ENCODE data around the gene SH3PXD2A.

The SH3PXD2A gene

DNA sequence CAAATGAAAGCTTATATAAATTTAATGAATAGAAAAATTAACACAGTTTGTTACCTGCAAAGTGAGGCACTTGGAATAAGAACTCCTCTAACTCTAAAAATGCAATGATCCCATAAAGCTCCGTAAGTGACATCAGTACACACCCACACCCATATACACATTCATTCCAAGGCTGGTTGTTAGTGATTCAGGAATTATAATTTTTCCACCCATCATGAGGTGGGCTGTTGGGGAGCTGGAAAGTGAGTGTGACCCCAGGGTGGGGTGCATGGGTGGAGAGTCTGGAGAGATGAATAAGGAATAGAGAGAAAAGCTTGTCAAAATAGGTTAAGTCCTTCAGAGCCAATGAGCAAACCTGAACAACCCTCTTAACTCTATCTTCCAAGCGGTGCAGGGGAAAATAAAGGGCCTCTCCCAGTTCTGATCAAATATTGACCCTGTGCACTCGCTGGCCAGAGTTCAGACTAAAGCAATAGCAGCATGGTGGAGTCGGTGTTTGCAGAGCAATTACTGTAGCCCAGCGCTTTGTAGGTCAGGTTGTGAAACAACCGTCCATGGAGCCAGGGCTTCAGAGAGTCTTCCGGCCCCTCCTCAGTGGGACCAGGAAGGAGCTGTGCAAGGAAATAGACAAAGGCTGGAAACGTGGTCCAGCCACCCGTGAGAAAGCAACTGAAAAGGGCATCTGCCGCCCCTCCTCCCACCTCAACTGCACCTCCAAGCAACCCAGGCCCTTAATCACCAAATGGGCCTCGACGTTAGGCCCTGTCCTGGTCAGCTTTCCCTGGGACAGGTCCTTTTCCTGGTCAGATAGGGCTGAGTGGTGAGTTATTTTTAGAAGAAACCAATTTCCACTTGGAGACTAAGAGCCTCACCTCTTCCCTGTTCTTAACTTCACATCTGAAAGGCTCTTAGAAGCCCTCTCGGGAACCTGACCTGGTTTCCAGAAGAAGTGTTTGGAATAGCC is 61.2 kb downstream of the SH3PXD2A start:
- Histone ChIP-seq H3K4me3 (ENCODE audit: low read depth in 1 of 2, low read length in 2 of 2) (no peak overlapping the region), H3K27me3 (ENCODE audit: control insufficient read depth in 1 of 2, insufficient read depth in 2 of 2, low read length in 2 of 2) (no peaks in the 10 kb centered on the region), H3K4me1 (ENCODE audit: insufficient read depth, low read length) (peaks cover 18% of the 10 kb centered on the region), H3K27ac (ENCODE audit: low read depth, low read length) (no peak overlapping the region), H3K9ac (ENCODE audit: low read length) (no peak overlapping the region), H3K9me3 (ENCODE audit: low read length) (no peaks in the 10 kb centered on the region), H3K36me3 (ENCODE audit: insufficient read depth, low read length) (no peaks in the 10 kb centered on the region)

- Histone ChIP-seq H3K9me3 (ENCODE audit: low read length) (no peaks in the 10 kb centered on the region), H3K27ac (ENCODE audit: low read depth, low read length) (no peak overlapping the region), H3K4me1 (ENCODE audit: insufficient read depth, low read length) (peaks cover 18% of the 10 kb centered on the region), H3K4me3 (ENCODE audit: low read depth in 1 of 2, low read length in 2 of 2) (no peak overlapping the region), H3K9ac (ENCODE audit: low read length) (no peak overlapping the region), H3K27me3 (ENCODE audit: control insufficient read depth in 1 of 2, insufficient read depth in 2 of 2, low read length in 2 of 2) (no peaks in the 10 kb centered on the region), H3K36me3 (ENCODE audit: insufficient read depth, low read length) (no peaks in the 10 kb centered on the region)
Measured at GRCh38 chr10:103793429-103793828, 61.9 kb downstream of the SH3PXD2A start.

DNA sequence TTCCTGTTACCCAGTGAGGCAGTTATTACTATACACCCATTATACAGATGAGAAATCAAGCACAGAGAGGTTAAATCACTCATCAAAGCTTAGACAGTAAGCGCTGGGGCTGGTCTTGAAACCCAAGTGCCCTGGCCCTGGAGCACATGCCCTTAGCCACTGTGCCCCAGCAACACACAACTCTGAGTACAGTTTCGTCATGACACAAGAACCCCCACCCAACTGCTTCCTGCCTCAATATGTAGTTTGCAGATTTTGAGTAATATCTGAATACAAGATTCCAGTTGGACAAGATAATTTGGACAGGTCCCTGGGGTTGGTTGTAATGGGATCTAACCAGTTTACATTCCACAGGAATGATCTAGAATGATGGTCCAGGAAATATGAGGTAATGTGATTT is 62.8 kb downstream of the SH3PXD2A start:
- Histone ChIP-seq H3K9me3 (ENCODE audit: low read length) (no peaks in the 10 kb centered on the region), H3K27me3 (ENCODE audit: control insufficient read depth in 1 of 2, insufficient read depth in 2 of 2, low read length in 2 of 2) (no peaks in the 10 kb centered on the region), H3K9ac (ENCODE audit: low read length) (no peak overlapping the region), H3K27ac (ENCODE audit: low read depth, low read length) (no peak overlapping the region), H3K36me3 (ENCODE audit: insufficient read depth, low read length) (no peaks in the 10 kb centered on the region), H3K4me3 (ENCODE audit: low read depth in 1 of 2, low read length in 2 of 2) (no peak overlapping the region), H3K4me1 (ENCODE audit: insufficient read depth, low read length) (peaks cover 19% of the 10 kb centered on the region)

DNA sequence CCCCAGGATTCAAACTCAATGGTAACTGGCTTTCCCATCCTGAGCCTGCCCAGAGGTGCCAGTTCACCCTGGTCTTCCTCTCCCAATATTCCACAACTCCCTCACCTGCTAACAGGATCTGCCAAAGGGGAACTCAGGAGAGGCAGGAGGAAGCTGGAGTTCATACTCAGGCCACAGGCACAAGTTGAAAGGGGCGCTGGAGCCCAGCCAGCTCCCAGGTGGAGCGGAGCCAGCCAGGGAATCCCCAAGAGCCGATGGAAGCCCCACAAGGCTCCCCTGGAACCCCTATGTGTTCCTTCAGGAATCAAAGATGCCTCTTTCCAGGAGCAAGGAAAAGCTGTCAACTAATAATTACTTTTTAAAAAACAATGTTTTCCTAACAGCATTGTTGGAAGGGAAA is 63.5 kb downstream of the SH3PXD2A start:
- no peaks in the 10 kb centered on the region for H3K9me3 ChIP-seq (ENCODE audit: low read length)
- no peak overlapping the region for H3K4me3 ChIP-seq (ENCODE audit: low read depth in 1 of 2, low read length in 2 of 2)
- no peaks in the 10 kb centered on the region for H3K27me3 ChIP-seq (ENCODE audit: control insufficient read depth in 1 of 2, insufficient read depth in 2 of 2, low read length in 2 of 2)
- no peak overlapping the region for H3K27ac ChIP-seq (ENCODE audit: low read depth, low read length)
- H3K9ac ChIP-seq (ENCODE audit: low read length), result no peak overlapping the region
- H3K36me3 ChIP-seq (ENCODE audit: insufficient read depth, low read length), result no peaks in the 10 kb centered on the region
- H3K4me1 ChIP-seq (ENCODE audit: insufficient read depth, low read length), result peaks cover 25% of the 10 kb centered on the region

DNA sequence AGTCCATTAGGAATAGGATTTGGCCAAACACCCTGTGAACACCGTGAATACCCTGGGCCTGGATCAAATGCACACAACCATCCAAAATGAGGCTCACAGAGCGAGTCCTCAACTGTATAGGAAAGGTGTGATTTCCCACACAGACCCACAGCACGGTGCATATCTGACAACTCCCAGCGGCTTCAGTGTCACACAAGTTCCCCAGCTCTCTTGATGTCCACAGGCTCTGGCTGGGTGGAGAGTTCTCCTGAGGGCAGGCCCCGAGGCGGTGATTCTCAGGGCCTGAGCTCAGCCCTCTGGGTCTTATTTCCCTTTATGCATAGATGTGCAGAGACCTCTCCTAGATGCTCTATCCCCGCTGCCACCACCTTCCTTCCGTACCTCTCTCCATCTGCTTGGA is 64.1 kb downstream of the SH3PXD2A start:
- H3K4me3 ChIP-seq (ENCODE audit: low read depth in 1 of 2, low read length in 2 of 2), result no peak overlapping the region
- H3K9ac ChIP-seq (ENCODE audit: low read length), result no peak overlapping the region
- no peaks in the 10 kb centered on the region for H3K36me3 ChIP-seq (ENCODE audit: insufficient read depth, low read length)
- H3K9me3 ChIP-seq (ENCODE audit: low read length), result no peaks in the 10 kb centered on the region
- peaks cover 28% of the 10 kb centered on the region for H3K4me1 ChIP-seq (ENCODE audit: insufficient read depth, low read length)
- no peak overlapping the region for H3K27ac ChIP-seq (ENCODE audit: low read depth, low read length)
- H3K27me3 ChIP-seq (ENCODE audit: control insufficient read depth in 1 of 2, insufficient read depth in 2 of 2, low read length in 2 of 2), result no peaks in the 10 kb centered on the region

GRCh38 chr10:103790580-103790979 is 64.8 kb downstream of the SH3PXD2A start:
- Histone ChIP-seq H3K36me3 (ENCODE audit: insufficient read depth, low read length) (no peaks in the 10 kb centered on the region), H3K4me3 (ENCODE audit: low read depth in 1 of 2, low read length in 2 of 2) (no peak overlapping the region), H3K9ac (ENCODE audit: low read length) (no peak overlapping the region), H3K27ac (ENCODE audit: low read depth, low read length) (no peak overlapping the region), H3K4me1 (ENCODE audit: insufficient read depth, low read length) (peaks cover 29% of the 10 kb centered on the region), H3K27me3 (ENCODE audit: control insufficient read depth in 1 of 2, insufficient read depth in 2 of 2, low read length in 2 of 2) (no peaks in the 10 kb centered on the region), H3K9me3 (ENCODE audit: low read length) (no peaks in the 10 kb centered on the region)

- H3K9me3 ChIP-seq (ENCODE audit: low read length), result no peaks in the 10 kb centered on the region
- H3K36me3 ChIP-seq (ENCODE audit: insufficient read depth, low read length), result no peaks in the 10 kb centered on the region
- H3K27me3 ChIP-seq (ENCODE audit: control insufficient read depth in 1 of 2, insufficient read depth in 2 of 2, low read length in 2 of 2), result no peaks in the 10 kb centered on the region
- no peak overlapping the region for H3K9ac ChIP-seq (ENCODE audit: low read length)
- peaks cover 25% of the 10 kb centered on the region for H3K4me1 ChIP-seq (ENCODE audit: insufficient read depth, low read length)
- no peak overlapping the region for H3K4me3 ChIP-seq (ENCODE audit: low read depth in 1 of 2, low read length in 2 of 2)
- no peak overlapping the region for H3K27ac ChIP-seq (ENCODE audit: low read depth, low read length)
Measured at GRCh38 chr10:103789771-103790201, 65.6 kb downstream of the SH3PXD2A start.

DNA sequence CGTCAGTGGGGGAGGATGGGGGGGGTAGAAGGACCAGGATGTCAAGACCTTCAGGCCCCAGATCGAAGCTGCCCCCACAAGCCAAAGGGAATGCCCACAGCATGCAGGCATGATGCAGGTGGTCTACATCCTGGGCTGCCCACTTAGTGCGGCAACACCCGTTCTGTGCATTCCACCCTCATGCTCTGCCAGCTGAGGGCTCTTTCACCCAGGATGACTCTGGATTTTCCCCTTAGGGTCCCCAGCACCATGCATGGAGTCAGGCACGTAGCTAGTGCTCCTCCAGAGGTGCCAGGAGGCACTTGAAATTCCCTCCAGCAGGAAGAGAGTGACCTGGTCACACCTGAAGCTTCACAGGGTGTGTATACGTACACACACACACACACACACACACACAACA is 66.2 kb downstream of the SH3PXD2A start:
- Histone ChIP-seq H3K36me3 (ENCODE audit: insufficient read depth, low read length) (no peaks in the 10 kb centered on the region), H3K27ac (ENCODE audit: low read depth, low read length) (no peak overlapping the region), H3K4me3 (ENCODE audit: low read depth in 1 of 2, low read length in 2 of 2) (no peak overlapping the region), H3K27me3 (ENCODE audit: control insufficient read depth in 1 of 2, insufficient read depth in 2 of 2, low read length in 2 of 2) (no peaks in the 10 kb centered on the region), H3K4me1 (ENCODE audit: insufficient read depth, low read length) (peaks cover 23% of the 10 kb centered on the region), H3K9ac (ENCODE audit: low read length) (no peak overlapping the region), H3K9me3 (ENCODE audit: low read length) (no peaks in the 10 kb centered on the region)

- Histone ChIP-seq H3K9ac (ENCODE audit: low read length) (no peak overlapping the region), H3K27ac (ENCODE audit: low read depth, low read length) (no peak overlapping the region), H3K4me1 (ENCODE audit: insufficient read depth, low read length) (peaks cover 32% of the 10 kb centered on the region)
Measured at GRCh38 chr10:103787331-103787730, 68.0 kb downstream of the SH3PXD2A start.

DNA sequence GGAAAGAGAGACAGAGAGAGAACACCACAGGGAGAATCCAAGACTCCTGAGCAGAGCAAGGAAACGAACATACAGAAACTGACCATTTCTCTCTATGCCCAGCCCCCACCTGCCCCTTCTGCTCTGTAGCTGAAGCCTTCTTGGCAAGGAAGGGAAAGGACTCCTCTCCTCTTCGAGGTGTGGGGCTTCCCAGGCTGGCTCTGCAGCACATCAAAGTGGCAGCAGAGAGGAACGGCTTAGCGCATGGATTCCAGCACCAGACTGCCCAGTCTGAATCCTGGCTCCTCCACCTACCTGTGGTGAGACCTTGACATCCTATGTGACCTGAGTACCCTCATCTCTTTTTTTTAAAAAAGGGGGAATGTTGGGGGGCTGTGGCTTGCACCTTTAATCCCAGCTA is 69.4 kb downstream of the SH3PXD2A start:
- Histone ChIP-seq H3K27me3 (ENCODE audit: control insufficient read depth in 1 of 2, insufficient read depth in 2 of 2, low read length in 2 of 2) (no peaks in the 10 kb centered on the region), H3K4me3 (ENCODE audit: low read depth in 1 of 2, low read length in 2 of 2) (no peak overlapping the region), H3K4me1 (ENCODE audit: insufficient read depth, low read length) (peaks cover 27% of the 10 kb centered on the region), H3K36me3 (ENCODE audit: insufficient read depth, low read length) (no peaks in the 10 kb centered on the region), H3K9ac (ENCODE audit: low read length) (no peak overlapping the region), H3K9me3 (ENCODE audit: low read length) (no peaks in the 10 kb centered on the region), H3K27ac (ENCODE audit: low read depth, low read length) (no peak overlapping the region)

More at GRCh38 chr10:103787331-103787730, 68.0 kb downstream of the SH3PXD2A start:
- Histone ChIP-seq H3K36me3 (ENCODE audit: insufficient read depth, low read length) (no peaks in the 10 kb centered on the region), H3K27me3 (ENCODE audit: control insufficient read depth in 1 of 2, insufficient read depth in 2 of 2, low read length in 2 of 2) (no peaks in the 10 kb centered on the region), H3K9me3 (ENCODE audit: low read length) (no peaks in the 10 kb centered on the region), H3K4me3 (ENCODE audit: low read depth in 1 of 2, low read length in 2 of 2) (no peak overlapping the region)

- Histone ChIP-seq H3K36me3 (ENCODE audit: insufficient read depth, low read length) (no peaks in the 10 kb centered on the region), H3K4me1 (ENCODE audit: insufficient read depth, low read length) (peaks cover 29% of the 10 kb centered on the region), H3K27ac (ENCODE audit: low read depth, low read length) (no peak overlapping the region)
Measured at GRCh38 chr10:103784723-103785418, 70.5 kb downstream of the SH3PXD2A start.

More at GRCh38 chr10:103784723-103785418, 70.5 kb downstream of the SH3PXD2A start:
- no peak overlapping the region for H3K9ac ChIP-seq (ENCODE audit: low read length)
- no peaks in the 10 kb centered on the region for H3K9me3 ChIP-seq (ENCODE audit: low read length)
- H3K4me3 ChIP-seq (ENCODE audit: low read depth in 1 of 2, low read length in 2 of 2), result no peak overlapping the region
- H3K27me3 ChIP-seq (ENCODE audit: control insufficient read depth in 1 of 2, insufficient read depth in 2 of 2, low read length in 2 of 2), result no peaks in the 10 kb centered on the region

All from muscle layer of colon (tissue), 2 donors.